T-helper 1 cell (primary cell): ENCODE measurements around the gene IDH2.
A peak's percentile ranks its signal among the peaks of the same experiment; 100 is the strongest.
"Not testable (repeated sequence)": the region's sequence is repeated elsewhere in the genome, so short reads cannot be mapped to it uniquely, and the experiment has no call there.

Experiments used
- DNase-seq, 5 donors: peaks; one replicate each; pipeline ENCODE4 v3.0.0-alpha.2; 2012 to 2020

The IDH2 gene

DNA sequence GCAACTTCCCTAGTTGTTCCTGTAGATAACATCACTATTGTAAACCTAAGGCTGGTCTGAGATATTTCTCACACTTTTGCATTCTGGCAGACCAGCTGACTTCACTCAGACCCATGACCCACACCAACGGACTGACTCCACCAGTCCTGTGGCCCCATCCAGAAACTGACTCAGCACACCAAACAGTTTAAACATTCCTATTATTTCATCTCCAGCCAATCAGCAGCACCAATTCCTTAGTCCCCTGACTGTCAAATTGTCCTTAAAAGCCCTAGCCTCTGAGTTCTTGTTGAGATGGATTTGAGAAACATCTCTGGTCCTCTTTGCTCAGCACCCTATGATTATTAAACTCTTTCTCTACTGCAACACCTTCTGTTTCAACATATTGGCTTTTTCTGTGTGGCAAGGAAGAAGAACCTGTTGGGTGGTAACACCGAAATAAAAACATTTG, 12.2 kb upstream of the IDH2 start:
- DNase-seq: no peak

DNA sequence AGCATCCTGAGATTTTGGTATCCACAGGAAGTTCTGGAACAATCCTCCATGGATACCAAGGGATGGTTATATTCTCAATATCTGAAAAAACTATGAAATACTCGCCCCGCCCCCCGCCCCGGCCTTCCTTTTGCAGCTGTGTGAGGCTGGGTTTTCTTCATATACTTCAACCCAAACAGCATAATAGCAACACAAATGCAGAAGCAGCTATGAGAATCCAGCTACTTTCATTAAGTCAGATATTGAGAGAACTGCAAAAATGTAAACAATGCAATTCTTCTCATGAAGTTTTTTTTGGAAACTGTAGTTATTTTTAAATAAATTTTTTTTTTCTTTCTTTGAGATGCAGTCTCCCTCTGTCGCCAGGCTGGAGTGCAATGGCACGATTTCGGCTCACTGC, 10.9 kb upstream of the IDH2 start:
- DNase-seq: no peak

DNA sequence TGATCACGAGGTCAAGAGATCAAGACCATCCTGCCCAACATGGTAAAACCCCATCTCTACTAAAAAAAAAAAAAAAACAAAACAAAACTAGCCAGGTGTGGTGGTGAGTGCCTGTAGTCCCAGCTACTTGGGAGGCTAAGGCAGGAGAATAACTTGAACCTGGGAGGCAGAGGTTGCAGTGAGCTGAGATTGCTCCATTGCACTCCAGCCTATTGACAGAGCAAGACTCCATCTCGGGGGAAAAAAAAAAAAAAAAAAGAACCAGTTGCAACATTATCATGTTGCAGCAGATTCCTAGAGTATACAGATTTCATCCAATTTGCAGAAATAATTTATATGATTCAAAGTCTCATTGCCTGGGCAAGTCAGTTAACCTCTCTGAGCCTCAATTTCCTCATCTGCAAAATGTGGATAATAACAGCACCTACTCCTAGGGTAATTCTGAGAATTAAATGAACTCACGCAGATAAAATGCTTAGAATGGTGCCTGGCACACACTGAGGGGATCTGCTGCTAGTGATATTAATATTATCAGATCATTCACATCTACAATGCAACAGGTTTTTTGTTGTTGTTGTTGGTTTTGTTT, 7.0 kb upstream of the IDH2 start:
- DNase-seq: not testable (repeated sequence)

DNA sequence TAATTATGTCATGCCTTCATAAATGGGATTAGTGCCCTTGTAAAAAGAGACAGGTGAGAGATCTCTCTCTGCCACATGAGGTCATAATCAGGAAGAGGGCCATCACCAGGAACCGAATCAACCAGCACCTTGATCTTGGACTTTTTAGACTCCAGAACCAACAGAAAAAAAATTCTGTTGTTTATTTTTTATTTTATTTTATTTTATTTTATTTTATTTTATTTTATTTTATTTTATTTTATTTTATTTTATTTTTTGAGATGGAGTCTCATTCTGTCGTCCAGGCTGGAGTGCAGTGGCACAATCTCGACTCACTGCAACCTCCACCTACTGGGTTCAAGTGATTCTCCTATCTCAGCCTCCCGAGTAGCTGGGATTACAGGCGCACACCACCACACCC, 5.8 kb upstream of the IDH2 start:
- not testable (repeated sequence) for DNase-seq

DNA sequence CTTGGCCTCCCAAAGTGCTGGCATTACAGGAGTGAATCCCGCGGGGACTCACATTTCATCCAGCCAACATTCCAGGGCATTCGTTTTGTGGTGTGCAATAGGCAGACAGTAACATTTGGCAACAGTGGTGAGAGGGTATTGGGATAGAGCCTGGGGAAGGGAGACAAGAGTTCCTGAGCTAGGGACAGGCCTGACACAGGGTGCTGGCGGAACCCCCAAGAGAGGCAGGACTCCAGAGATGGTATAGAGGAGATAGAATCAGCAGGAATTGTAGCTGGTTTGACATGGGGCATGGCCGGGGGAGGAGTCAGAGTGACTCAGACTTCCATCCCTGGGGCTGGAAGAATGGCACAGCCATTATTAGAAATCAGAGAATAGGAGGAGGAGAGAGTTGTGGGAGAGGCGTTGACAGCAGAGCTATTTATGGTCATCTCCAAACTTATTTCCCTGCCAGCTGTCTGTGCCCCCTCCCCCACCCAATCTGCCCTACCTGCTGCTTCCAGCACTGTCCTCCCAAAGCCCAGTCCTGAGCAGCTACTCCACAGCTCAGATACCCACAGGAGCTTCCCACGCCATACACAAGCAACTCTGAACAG, 4.4 kb upstream of the IDH2 start:
- DNase-seq: no peak

DNA sequence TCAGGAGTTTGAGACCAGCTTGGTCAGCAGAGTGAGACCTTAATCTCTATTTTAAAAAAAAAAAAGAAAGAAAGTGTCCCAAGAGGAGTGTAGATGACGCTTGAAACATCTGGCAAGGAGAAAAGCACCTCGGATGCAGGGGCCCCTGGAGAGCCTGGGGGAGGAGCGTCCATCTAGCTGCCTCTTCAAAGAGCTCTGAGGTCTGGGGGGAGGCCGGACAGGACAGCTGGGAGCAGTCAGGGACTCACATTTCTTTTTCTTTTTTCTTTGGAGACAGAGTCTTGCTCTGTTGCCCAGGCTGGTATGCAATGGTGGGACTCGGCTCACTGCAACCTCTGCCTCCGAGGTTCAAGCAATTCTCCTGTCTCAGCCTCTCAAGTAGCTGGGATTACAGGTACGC, 3.3 kb upstream of the IDH2 start:
- DNase-seq: no peak

DNA sequence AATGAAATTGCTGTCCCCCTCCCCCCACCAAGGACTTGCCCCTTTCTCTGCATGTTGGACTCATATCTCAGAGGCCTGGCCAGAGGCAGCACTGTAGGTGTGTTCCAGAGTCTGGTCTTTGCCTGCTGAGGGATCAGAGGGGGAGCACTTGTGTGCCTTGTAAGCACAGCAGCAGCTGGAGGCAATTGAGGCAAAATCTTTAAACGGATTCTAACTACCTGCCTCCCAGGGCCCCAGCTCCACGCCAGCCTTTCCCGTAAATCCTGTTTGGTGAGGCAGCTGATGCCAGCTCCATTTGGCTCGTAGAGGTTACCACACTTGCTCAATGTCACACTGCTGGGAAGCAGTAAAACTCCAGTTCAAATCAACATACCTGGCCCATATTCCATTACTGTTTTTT, 2.3 kb upstream of the IDH2 start:
- DNase-seq: no peak

DNA sequence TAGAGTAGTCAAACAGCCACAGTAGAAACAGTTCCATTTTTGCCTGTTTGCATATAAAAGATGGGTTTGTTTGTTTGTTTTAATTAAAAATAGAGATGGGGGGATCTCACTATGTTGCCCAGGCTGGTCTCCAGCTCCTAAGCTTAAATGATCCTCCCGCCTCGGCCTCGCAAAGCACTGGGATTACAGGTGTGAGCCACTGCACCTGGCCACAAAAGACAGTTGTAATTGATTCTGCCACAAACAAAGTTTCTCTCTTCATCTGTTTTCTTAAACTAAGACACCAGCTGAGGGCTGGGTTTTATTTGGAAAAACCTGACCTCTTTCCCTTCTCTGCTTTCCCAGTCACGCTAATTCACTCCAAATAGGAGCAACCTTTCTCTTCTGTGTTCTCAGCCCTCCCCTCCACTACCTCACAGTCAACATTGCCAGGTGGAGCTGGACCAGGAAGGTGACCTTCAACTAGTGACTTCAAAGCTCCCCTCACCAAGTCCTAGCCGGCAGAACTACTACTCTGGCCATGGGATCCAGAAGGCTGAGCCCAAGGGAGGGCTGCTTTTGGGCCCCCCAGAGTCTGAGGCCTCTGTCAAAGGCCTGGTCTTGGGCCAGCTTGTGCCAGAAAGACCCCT, 1.5 kb upstream of the IDH2 start:
- DNase-seq: no peak

DNA sequence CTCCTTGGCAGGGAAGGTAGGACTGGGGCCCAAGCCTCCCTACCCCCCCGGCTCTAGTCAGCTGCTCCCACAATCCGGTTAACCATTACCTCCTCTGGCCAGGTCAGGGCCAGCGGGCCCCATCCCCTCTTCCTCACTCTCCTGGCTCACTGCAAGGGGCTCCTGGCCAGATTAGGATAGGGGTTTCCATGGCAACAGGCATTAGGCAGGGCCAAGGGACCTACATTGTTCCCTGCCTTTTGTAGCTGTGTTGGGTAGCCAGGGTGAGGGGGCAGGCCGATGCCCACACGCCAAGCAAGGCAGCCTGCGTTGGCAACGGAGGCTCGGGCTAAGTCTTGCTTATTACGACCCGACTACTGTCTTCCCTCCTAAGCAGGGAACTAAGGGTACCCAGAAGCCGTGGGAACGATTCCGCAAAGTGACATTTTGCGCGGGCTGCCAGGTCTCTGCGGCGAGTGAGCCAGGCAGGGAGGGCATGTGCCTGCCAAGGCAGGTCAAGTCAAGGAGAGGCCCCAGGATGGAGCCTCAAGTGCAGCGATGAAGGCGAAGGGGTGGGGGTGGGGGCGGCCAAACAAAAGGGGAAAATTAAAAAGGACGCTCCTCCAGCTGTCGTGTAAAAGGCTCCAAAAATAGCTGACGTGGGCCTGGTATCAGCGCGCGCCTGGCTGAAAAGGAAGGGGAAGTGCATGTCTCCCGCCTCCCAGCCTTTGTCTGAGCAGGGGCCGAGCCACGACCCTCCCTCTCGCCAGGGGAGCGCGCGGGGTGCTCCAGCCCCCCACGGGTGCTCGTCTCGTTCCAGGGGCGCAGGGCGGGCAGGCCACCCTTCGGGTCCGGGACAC, 919 bp downstream of the IDH2 start:
- DNase-seq: peak in 2 of 5 donors; percentile 30 to 36

DNA sequence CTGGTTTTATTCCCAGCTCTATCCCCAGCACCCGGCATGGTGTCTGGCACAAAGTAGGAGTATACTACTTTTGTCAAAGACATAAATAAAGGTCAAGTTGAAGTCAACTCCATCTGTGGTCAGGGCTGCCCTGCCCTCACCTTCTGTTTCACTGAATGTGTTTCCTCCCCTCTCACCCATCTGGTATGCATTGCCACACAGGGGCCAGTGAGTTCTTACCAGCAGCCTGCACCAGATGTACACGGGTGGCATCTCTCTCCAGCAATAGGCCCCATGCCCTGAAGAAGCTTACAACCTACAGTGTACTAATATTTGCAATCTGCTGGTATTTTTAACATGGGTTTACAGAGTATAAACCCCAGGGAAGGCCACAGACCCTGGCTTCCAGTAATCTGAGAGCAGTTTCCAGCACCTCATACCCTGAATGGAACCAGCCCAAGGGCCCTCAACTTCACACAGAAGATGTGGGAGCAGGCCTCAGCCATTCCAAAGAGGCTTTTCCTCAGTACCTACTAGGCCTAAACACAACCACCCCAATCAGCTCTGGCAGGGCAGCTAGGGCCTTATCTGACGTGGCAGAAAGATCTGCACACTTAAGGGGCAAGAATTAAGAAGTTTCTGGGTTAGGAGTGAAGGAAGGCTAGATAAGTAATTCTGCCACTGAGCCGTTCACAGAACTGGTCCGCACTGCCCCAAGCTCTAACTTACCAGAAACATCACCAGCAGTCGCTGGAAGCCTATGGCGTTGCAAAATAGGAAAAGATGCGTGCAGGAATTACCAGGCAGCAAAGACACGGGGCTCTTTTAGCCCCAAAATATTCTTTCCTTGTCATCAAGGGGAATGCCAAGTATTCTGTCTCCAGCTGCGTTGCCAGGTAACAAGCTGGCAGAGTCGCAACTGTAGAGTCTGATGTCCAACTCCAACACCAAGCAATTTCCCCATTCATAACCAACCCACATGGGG, 2.1 kb downstream of the IDH2 start:
- DNase-seq: peak in 1 of 5 donors; percentile 38

DNA sequence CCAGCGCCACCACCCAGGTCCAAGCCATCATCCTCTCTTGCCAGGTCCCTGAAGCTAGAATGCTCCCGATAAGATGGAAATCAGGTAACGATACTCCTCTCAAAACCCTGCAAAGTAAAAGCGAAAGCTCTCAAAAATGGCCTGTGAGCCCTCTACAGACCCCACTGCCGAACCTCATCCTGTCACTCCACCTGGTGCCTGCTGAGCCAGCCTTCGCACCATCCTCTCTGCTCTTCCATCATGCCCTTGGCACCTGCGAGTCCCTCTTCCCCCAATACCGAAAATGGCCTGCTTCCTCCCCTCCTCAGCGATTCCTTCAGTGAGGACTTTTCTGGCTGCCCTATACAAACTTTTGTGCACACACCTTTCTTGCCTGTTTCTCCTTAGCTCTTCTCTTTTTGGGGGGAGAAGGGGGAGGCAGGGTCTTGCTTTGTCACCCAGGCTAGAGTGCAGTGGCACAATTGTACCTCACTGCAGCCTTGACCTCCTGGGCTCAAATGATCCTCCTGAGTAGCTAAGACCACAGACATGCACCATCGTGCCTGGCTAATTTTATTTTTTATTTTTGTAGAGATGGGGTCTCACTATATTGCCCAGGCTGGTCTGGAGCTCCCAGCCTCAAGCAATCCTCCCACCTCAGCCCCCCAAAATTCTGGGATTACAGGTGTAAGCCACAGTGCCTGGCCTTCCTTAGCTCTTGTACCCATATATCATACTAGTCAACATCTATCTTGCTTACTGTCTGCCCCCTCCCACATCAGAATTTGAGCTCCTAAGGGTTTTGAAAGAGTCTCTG, 3.0 kb downstream of the IDH2 start:
- DNase-seq: peak in 3 of 5 donors; percentile 31 to 62 (median 43)

DNA sequence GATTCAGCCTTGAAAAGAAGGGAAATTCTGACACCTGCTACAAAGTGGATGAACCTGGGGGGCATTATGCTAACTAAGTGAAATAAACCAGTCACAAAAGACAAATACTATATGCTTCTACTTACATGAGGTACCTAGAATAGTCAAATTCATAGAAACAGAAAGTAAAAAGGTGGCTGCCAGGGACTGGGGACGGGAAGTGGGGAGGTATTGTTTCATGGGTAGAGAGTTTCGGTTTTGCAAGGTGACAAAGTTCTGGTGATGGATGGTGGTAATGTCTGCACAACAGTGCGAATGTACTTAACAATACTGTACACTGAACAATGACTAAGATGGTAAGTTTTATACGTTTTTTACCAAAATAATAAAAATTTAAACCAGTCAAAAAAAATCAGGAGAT, 4.8 kb downstream of the IDH2 start:
- peak in 4 of 5 donors; percentile 43 to 92 (median 49) for DNase-seq

DNA sequence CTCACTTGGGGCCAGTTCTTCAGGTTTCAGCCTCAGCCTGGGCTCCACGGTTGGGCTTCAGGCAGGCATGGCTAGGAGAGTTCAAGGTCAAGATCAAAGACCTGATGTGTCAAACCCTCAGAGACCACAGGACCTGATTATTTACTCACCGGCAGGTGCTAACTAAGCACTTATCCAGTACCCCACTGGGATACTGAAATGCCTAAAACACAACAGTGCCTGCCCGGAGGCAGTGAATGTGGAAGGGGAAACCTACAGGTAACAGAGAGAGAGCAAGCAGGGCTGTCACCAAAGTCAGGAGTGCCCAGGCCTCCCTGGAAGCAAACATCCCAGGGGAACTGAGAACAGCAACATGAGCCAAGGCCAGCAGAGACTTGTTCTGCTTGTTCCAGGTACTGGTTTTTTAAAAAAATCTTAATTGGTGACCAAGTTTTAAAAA, 6.7 kb downstream of the IDH2 start:
- peak in 1 of 5 donors; percentile 34 for DNase-seq

DNA sequence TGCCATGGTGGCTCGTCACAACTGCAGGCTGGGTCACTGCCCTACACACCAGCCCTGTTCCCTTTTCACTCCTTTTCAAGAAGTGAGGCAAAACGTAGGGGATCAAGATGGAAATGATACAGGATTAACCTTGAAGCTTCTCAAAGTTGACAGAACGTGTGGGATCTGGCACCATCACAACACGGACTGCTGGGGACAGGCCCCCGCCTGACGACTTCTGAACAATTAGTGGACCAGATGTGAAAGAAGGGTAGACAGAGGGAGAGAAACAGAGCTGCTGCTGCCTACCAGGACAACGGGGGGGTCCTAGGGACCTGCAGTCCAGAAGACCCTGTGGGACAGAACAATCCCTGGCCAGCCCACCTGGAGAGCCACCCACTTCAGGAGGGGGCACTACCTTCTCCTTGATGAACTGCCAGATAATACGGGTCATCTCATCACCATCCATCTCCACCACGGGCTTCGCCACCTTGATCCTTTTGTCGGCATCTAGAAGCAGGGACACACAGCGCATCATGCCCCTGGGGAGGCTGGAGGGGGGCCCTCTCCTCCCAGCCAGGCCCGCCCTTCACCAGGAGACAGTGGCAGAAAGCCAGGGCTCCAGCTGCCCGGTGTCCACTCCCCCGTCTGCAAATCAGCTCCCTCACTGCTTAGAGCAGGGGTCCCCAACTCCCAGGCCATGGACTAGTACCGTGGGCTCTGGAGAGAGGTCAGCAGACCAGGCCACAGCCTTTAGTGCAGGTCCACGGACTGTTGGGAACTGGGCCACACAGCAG, 10.9 kb downstream of the IDH2 start:
- no peak for DNase-seq

DNA sequence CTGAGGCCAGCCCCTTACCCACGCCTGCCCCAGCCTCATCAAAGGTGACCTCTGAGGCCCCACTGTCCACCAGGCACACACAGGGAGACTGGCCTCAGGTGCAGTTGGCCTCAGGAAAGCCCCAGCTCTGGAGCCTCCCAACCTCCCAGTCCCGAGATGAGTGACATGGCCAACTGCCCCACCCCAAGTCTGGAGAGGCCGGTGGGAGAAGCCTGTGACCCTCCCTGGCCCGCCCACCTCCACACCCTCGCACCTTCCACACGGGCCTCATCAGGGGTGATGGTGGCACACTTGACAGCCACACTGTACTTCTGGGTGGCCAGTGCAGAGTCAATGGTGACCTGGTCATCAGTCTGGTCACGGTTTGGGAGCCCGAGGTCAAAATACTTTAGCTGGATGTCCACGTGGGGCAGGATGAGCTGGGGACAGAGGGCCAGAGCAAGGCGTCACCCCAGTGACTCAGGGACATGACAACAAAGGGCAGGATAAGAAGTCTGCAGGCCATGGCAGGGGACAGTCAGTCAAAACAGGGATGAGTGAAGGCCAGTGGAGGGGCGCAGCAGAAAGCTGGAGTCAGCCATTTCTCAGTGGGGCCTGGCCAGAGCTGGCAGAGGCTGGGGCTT, 11.9 kb downstream of the IDH2 start:
- no peak for DNase-seq

DNA sequence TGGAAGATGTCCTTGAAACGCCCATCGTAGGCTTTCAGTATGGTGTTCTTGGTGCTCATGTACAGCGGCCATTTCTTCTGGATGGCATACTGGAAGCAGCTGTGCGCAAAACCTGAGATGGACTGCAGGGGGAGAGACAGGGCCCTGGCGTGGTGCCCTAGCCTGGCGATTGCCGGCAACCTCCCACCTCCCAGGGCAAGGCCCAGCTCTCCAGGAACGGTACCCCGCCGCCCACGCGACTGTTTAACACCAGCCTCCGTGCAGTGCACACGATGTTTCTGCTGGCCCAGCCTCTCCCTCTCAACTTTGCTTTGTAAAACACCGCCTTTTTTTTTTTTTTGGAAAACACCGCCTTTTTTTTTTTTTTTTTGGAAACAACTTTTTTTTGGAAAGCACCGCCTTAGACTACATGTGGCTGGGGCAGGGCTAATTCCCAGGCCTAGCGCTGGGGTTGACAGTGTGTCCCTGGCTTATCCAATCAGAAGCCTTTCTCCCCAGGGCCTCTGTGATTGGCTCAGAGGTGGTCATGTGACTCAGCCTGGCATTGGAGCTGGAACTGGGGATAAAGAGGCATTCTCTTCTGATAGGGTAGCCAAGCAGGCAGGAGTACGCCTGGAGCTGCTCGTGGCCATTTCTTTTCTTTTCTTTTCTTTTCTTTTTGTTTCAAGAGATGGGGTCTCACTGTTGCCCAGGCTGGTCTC, 14.7 kb downstream of the IDH2 start:
- DNase-seq: peak in 1 of 5 donors; percentile 23

DNA sequence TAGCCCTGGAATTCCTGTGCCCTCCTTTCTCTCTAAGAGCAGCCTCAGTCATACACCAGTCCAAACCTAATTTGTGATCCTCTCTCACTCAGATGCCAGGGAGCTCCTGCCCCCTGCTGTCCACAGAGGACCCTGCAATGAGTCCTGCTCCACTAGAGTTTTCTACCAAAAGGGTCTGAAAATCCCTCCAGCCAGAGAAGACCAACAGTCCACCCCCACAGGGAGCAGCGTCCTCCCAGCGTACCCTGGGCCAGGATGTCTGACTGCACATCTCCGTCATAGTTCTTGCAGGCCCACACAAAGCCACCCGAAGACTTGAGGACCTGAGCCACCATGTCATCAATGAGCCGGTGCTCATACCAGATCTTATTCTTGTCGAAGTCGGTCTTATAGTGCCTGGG, 15.4 kb downstream of the IDH2 start:
- DNase-seq: peak in 3 of 5 donors; percentile 26 to 51 (median 41)

DNA sequence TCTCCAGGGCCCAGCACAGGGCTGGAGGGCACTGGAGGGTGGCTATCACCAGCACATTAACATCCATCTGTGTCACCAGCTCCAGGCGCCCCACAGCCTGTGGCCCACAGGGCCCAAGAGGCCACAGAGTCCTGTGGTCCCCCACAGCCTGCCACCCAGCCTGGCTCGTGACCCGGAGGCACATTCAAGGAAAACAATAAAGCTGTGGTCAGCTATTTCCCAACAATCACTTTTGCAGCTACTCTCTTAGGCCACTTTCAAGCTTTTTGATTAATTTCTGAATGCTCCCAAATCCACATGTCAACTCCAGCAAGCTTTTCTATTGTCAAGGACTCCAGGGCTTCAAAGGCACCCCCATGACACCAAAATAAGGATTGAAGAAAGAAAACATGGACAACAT, 16.7 kb downstream of the IDH2 start:
- DNase-seq: no peak

DNA sequence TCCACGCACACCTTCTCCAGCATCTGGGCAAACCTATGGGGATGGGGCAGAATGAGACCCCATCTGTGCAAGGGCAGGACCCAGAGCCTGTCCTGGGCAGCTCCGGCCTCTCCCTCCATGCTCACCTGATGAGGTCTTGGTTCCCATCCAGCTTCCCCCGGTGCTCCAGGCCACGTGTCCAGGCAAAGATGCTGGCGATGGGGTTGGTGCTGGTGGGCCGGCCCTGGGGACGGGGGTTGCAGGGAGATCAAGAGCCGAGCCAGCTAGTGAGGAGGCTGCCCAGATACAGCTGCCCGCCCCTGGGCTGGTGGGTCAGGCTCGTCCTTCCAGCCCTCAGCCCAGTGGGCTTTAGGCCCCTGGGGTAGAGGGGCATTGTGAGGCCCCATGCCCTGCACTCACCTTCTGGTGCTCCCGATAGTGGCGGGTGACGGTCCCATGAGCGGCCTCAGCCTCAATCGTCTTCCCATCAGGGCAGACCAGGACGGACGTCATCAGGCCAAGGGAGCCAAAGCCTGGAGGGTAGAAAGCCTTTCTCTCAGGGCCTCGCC, 17.3 kb downstream of the IDH2 start:
- DNase-seq: no peak
